ENCODE data around the gene ZFP42. TPM values are rescaled to one million over a fixed set of nuclear protein-coding genes. Genes with fewer than 3 reads are reported as not detected.
A peak's percentile ranks its signal among the peaks of the same experiment; 100 is the strongest.
"Not testable (repeated sequence)": the region's sequence is repeated elsewhere in the genome, so short reads cannot be mapped to it uniquely, and the experiment has no call there.

ZFP42 gene
- total RNA-seq, 1 donor from 2014 or later: 0.50 TPM

- Mint-ChIP-seq H3K27ac (ENCODE audit: unreplicated experiment) (no peak overlapping the region), H3K4me1 (ENCODE audit: low read depth) (no peaks in the 10 kb centered on the region), H3K27me3 (ENCODE audit: low read depth) (no peaks in the 10 kb centered on the region), H3K4me3 (ENCODE audit: unreplicated experiment) (no peak overlapping the region), H3K9me3 (ENCODE audit: low read depth) (no peaks in the 10 kb centered on the region), H3K36me3 (ENCODE audit: low read depth) (no peaks in the 10 kb centered on the region)
- no peak for TF ChIP-seq CTCF (IDR thresholded peaks at IDR 0.05)
- no peak for DNase-seq (ENCODE audit: low spot score)
Observed at GRCh38 chr4:187972135-187972534, 23.4 kb upstream of the ZFP42 start.

- no peak for DNase-seq (ENCODE audit: low spot score)
- no peaks in the 10 kb centered on the region for H3K4me1 Mint-ChIP-seq (ENCODE audit: low read depth)
Observed at GRCh38 chr4:187983746-187984145, 11.8 kb upstream of the ZFP42 start.

GRCh38 chr4:187992971-187993370 is 2.6 kb upstream of the ZFP42 start:
- Mint-ChIP-seq H3K27ac (ENCODE audit: unreplicated experiment) (no peak overlapping the region), H3K4me3 (ENCODE audit: unreplicated experiment) (no peak overlapping the region), H3K36me3 (ENCODE audit: low read depth) (peaks cover 4% of the 10 kb centered on the region), H3K9me3 (ENCODE audit: low read depth) (peaks cover 5% of the 10 kb centered on the region), H3K4me1 (ENCODE audit: low read depth) (peaks cover 12% of the 10 kb centered on the region), H3K27me3 (ENCODE audit: low read depth) (no peaks in the 10 kb centered on the region)
- no peak for DNase-seq (ENCODE audit: low spot score)
- no peak for TF ChIP-seq CTCF (IDR thresholded peaks at IDR 0.05)

More at GRCh38 chr4:187983746-187984145, 11.8 kb upstream of the ZFP42 start:
- Mint-ChIP-seq H3K9me3 (ENCODE audit: low read depth) (no peaks in the 10 kb centered on the region), H3K36me3 (ENCODE audit: low read depth) (peaks cover 1% of the 10 kb centered on the region), H3K4me3 (ENCODE audit: unreplicated experiment) (no peak overlapping the region), H3K27ac (ENCODE audit: unreplicated experiment) (no peak overlapping the region), H3K27me3 (ENCODE audit: low read depth) (no peaks in the 10 kb centered on the region)
- no peak for TF ChIP-seq CTCF (IDR thresholded peaks at IDR 0.05)

GRCh38 chr4:187993827-187994226 is 1.7 kb upstream of the ZFP42 start:
- no peak overlapping the region for H3K4me3 Mint-ChIP-seq (ENCODE audit: unreplicated experiment)

GRCh38 chr4:187996502-187997177 is 1.1 kb downstream of the ZFP42 start:
- TF ChIP-seq CTCF (IDR thresholded peaks at IDR 0.05): no peak
- no peak overlapping the region for H3K4me3 Mint-ChIP-seq (ENCODE audit: unreplicated experiment)
- H3K36me3 Mint-ChIP-seq (ENCODE audit: low read depth): peaks cover 4% of the 10 kb centered on the region
- H3K27me3 Mint-ChIP-seq (ENCODE audit: low read depth): no peaks in the 10 kb centered on the region
- no peak for DNase-seq (ENCODE audit: low spot score)
- H3K27ac Mint-ChIP-seq (ENCODE audit: unreplicated experiment): no peak overlapping the region
- H3K4me1 Mint-ChIP-seq (ENCODE audit: low read depth): peaks cover 9% of the 10 kb centered on the region
- peaks cover 5% of the 10 kb centered on the region for H3K9me3 Mint-ChIP-seq (ENCODE audit: low read depth)

More at GRCh38 chr4:187993827-187994226, 1.7 kb upstream of the ZFP42 start:
- Mint-ChIP-seq H3K27ac (ENCODE audit: unreplicated experiment) (no peak overlapping the region), H3K9me3 (ENCODE audit: low read depth) (peaks cover 5% of the 10 kb centered on the region), H3K4me1 (ENCODE audit: low read depth) (peaks cover 12% of the 10 kb centered on the region), H3K27me3 (ENCODE audit: low read depth) (no peaks in the 10 kb centered on the region), H3K36me3 (ENCODE audit: low read depth) (peaks cover 4% of the 10 kb centered on the region)
- DNase-seq (ENCODE audit: low spot score): no peak
- TF ChIP-seq CTCF (IDR thresholded peaks at IDR 0.05): peak; percentile 74

- H3K4me3 Mint-ChIP-seq (ENCODE audit: unreplicated experiment); H3K36me3 Mint-ChIP-seq (ENCODE audit: low read depth); H3K27me3 Mint-ChIP-seq (ENCODE audit: low read depth); H3K27ac Mint-ChIP-seq (ENCODE audit: unreplicated experiment); H3K4me1 Mint-ChIP-seq (ENCODE audit: low read depth); H3K9me3 Mint-ChIP-seq (ENCODE audit: low read depth); DNase-seq (ENCODE audit: low spot score): not testable (repeated sequence)
Observed at GRCh38 chr4:187997991-187998390, 2.4 kb downstream of the ZFP42 start.
